GM12872 (cell line): Measurements from ENCODE around the gene ST3GAL3.

Experiments
- TF ChIP-seq, protein P1 (sequence below): IDR thresholded peaks from 3 replicates; pipeline ENCODE4 v1.5.1; 2011; ENCODE audit warnings: low read depth, mild to moderate bottlenecking, low read length, moderate library complexity; ENCODE audit not compliant: insufficient read depth

The ST3GAL3 gene

DNA sequence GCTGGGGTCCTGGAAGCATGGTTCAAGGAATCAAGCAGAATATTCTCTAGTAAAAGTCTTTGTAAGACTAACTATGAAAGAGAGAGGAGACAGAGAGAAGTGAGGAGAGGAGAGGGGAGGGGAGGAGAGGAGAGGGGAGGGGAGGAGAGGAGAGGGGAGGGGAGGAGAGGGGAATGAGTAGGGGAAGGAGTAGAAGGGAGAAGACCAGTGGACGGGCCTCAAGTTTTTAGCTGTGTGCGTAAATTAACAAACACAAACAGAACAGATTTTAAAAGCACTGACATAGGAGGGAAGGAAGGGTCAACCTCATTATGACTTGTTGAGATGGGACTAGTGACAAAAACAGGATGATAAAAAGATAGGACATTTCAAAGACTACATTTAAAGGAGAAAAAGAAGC is 62.8 kb downstream of the ST3GAL3 start:
- TF ChIP-seq, protein P1, sequence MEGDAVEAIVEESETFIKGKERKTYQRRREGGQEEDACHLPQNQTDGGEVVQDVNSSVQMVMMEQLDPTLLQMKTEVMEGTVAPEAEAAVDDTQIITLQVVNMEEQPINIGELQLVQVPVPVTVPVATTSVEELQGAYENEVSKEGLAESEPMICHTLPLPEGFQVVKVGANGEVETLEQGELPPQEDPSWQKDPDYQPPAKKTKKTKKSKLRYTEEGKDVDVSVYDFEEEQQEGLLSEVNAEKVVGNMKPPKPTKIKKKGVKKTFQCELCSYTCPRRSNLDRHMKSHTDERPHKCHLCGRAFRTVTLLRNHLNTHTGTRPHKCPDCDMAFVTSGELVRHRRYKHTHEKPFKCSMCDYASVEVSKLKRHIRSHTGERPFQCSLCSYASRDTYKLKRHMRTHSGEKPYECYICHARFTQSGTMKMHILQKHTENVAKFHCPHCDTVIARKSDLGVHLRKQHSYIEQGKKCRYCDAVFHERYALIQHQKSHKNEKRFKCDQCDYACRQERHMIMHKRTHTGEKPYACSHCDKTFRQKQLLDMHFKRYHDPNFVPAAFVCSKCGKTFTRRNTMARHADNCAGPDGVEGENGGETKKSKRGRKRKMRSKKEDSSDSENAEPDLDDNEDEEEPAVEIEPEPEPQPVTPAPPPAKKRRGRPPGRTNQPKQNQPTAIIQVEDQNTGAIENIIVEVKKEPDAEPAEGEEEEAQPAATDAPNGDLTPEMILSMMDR, result no peak

DNA sequence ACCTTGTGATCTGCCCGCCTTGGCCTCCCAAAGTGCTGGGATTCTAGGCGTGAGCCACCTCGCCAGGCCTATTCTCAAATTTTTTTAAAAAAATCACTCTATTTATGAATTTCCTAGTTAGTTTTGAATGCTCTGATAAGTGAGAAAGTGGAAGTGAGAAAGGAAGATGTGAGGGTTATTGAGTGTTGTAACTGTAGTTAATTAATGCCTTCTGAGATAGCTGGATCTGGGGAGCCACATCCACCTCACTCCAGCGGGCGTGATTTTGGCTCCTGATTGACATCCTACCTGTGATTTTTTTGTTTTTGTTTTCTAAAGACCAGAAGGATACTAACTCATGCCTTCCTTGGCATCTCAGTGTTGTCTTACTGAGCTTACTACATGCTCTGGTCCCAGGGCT is 65.6 kb downstream of the ST3GAL3 start:
- TF ChIP-seq, protein P1, result no peak

DNA sequence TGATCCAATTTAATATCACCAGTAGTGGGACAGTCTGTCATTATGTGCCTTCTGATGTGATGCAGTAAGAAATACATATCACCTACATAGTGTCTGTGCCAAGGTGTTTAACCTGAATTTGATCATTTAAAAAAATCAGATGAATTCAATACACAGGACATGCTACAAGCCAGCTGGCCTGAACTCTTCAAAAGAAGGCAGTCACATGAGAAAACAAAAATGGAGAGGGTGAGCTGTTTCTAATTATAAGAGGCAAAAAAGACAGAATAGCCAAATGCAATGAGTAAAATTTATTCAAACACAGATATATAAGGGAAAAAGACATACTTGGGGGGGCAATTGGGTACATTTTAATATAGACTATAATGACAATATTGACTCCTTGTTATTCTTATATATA is 66.5 kb downstream of the ST3GAL3 start:
- TF ChIP-seq, protein P1, result no peak

DNA sequence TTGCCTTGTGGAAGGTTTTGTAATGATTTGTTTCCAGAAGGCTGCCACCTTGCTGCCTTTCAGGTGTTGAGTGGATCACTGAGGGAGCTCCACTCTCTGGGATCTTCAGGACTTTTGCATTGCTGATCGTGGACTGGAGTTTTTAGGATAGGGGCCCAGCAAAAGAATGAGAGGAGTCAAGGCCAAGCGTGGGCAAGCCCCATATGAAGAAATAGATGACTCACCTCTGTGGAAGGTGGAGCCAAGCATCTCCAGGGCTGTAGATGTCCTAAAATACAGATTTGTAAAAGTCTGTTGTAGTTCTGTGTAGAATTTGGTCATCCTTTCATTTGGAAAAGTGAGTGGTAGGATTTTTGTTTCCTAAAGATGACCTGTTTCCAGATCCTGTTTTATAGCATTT is 67.0 kb downstream of the ST3GAL3 start:
- TF ChIP-seq, protein P1, result no peak

DNA sequence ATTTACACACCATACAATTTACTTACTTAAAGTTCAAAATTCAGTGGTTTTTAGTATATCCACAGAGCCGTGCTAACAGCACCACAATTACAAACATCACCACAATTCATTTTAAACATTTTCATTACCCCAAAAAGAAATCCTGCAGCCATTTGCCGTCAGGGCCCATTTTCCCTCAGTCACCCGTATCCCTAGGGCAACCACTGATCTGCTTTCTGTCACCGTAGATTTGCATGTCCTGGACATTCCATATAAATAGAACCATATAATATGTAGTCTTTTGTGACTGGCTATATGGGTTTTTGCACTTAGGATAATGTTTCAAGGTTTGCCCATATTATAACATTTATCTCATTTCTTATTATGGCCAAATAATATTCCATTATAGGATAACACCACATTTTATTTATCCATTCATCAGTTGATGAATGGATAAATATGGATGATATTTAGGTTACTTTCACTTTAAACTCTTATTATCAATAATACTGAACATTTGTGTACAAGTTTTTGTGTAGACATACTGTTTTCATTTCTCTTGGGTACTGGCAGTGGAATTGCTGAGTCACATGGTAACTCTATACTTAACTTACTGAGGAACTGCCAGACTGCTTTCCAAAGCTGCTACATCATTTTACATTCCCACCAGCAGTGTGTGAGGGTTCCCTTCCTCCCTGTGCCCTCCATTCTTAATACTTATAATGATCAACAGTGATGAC is 68.9 kb downstream of the ST3GAL3 start:
- TF ChIP-seq, protein P1, result no peak

DNA sequence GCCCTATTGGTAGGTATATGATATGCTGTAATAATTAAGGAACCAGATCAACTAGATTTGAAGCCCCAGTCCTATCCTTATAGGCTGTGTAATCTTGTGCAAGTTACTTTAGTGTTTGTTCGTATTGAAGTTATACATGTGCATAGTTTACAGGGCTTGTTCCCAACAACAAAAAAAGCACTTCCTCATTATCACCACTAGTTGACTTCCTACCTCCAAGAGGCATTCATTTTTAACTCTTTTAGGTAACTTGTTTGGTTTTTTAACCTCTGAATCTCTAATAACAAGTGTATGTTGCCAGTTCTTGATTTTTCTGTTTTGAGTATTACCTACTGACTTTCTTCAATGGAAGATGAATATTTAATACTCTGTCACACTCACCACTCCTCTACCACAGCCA is 71.9 kb downstream of the ST3GAL3 start:
- TF ChIP-seq, protein P1, result no peak

DNA sequence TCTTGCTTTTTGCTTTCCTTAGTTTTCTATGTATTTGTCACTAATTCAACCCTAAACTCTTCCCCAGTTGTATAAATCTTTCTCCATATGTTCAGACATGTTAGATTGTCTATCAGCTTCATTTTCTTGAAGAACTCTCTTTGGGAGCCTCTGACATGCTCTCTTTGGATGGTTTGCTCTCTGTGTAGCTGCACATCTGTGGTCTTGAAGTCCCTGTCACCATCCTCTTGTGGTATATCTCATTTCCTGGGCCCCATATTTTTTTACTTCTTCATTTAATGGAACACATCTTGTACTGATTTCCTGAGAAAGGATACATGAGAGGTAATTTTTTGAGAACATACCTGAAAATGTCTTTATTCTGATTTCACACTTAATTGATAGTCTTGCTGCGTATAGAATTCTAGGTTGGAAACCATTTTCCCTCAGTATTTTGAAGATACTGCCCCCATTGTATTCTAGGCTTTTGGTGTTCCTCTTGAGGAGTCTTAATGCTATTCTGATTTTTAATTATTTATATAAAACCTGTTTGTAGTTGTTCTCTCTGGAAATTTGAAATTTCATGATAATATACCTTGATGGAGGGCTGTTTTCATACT is 72.6 kb downstream of the ST3GAL3 start:
- TF ChIP-seq, protein P1, result no peak
